Neuronal stem cell (in vitro differentiated cells): Measurements from ENCODE around the gene ACSF3.
A peak's percentile ranks its signal among the peaks of the same experiment; 100 is the strongest.

Source experiments
- DNase-seq: peaks from one replicate; pipeline ENCODE4 v3.0.0-alpha.2; 2013; ENCODE audit warnings: low spot score
- H2AFZ ChIP-seq: one replicate; pipeline ENCODE4 v1.6.1; 2013; ENCODE audit warnings: mild to moderate bottlenecking, low read length, inconsistent platforms
- H2AK5ac ChIP-seq: 2 replicates; pipeline ENCODE4 v1.6.1; 2013; ENCODE audit warnings: low read depth, mild to moderate bottlenecking, inconsistent platforms, low read length, moderate library complexity, mixed read lengths
- H2BK120ac ChIP-seq: 2 replicates; pipeline ENCODE4 v1.6.1; 2013; ENCODE audit warnings: low read depth, mild to moderate bottlenecking, inconsistent platforms, low read length, moderate library complexity, mixed read lengths
- H2BK12ac ChIP-seq: one replicate; pipeline ENCODE4 v1.6.1; 2013; ENCODE audit warnings: low read length, inconsistent platforms
- H2BK15ac ChIP-seq: 2 replicates; pipeline ENCODE4 v1.6.1; 2013; ENCODE audit warnings: mild to moderate bottlenecking, low read length, inconsistent platforms, mixed read lengths
- H2BK5ac ChIP-seq: one replicate; pipeline ENCODE4 v1.6.1; 2013; ENCODE audit warnings: inconsistent platforms, mild to moderate bottlenecking, low read length, moderate library complexity
- H3K14ac ChIP-seq: one replicate; pipeline ENCODE4 v1.6.1; 2013; ENCODE audit warnings: low read length, inconsistent platforms
- H3K18ac ChIP-seq: 2 replicates; pipeline ENCODE4 v1.6.1; 2013; ENCODE audit warnings: low read length, inconsistent platforms
- H3K23ac ChIP-seq: 2 replicates; pipeline ENCODE4 v1.6.1; 2013; ENCODE audit warnings: low read depth, mild to moderate bottlenecking, mixed read lengths, low read length, inconsistent platforms; ENCODE audit not compliant: poor library complexity
- H3K27ac ChIP-seq: replicated peaks from 3 replicates; pipeline ENCODE4 v1.5.1; 2013; ENCODE audit warnings: low read length, inconsistent platforms
- H3K27me3 ChIP-seq, 3 experiments: 2 replicates each; pipeline ENCODE4 v1.6.1; 2013; ENCODE audit warnings: low read length in 3 of 3, mild to moderate bottlenecking in 2 of 3, inconsistent platforms in 1 of 3, low read depth in 1 of 3, mixed read lengths in 1 of 3, moderate library complexity in 1 of 3; ENCODE audit not compliant: control insufficient read depth in 3 of 3, insufficient read depth in 3 of 3
- H3K36me3 ChIP-seq, 2 donors: replicated peaks in 1 of 2; 2 replicates each; pipeline ENCODE4 v1.6.1; 2013; ENCODE audit warnings: low read length in 2 of 2; ENCODE audit not compliant: control insufficient read depth in 2 of 2, insufficient read depth in 2 of 2
- H3K4ac ChIP-seq: 2 replicates; pipeline ENCODE4 v1.6.1; 2013; ENCODE audit warnings: inconsistent platforms, mild to moderate bottlenecking, low read length, moderate library complexity
- H3K4me1 ChIP-seq, 2 donors: 1 replicate in 1 of 2; 2 replicates in 1 of 2; pipeline ENCODE4 v1.6.1; 2013; ENCODE audit warnings: low read length in 2 of 2, low read depth in 1 of 2; ENCODE audit not compliant: control insufficient read depth in 2 of 2, insufficient read depth in 1 of 2
- H3K4me2 ChIP-seq: one replicate; pipeline ENCODE4 v1.6.1; 2013; ENCODE audit warnings: mild to moderate bottlenecking, low read length, inconsistent platforms; ENCODE audit not compliant: insufficient read depth, poor library complexity, severe bottlenecking
- H3K4me3 ChIP-seq, 2 donors: 2 replicates each; pipeline ENCODE4 v1.5.1; 2013; ENCODE audit warnings: low read length in 2 of 2, mild to moderate bottlenecking in 2 of 2, inconsistent platforms in 1 of 2, moderate library complexity in 1 of 2
- H3K79me1 ChIP-seq: one replicate; pipeline ENCODE4 v1.6.1; 2013; ENCODE audit warnings: low read depth, mild to moderate bottlenecking, inconsistent platforms, low read length, moderate library complexity
- H3K9ac ChIP-seq: one replicate; pipeline ENCODE4 v1.6.1; 2013; ENCODE audit warnings: mild to moderate bottlenecking, low read depth, low read length, inconsistent platforms; ENCODE audit not compliant: poor library complexity
- H3K9me3 ChIP-seq, 2 donors: replicated peaks in 1 of 2; 2 replicates each; pipeline versions ENCODE3 to v1.6.1; 2013; ENCODE audit warnings: low read length in 2 of 2, mild to moderate bottlenecking in 2 of 2, inconsistent platforms in 1 of 2, low read depth in 1 of 2, mixed read lengths in 1 of 2, moderate library complexity in 1 of 2; ENCODE audit not compliant: control insufficient read depth in 2 of 2, insufficient read depth in 1 of 2
- H4K8ac ChIP-seq: one replicate; pipeline ENCODE4 v1.6.1; 2013; ENCODE audit warnings: low read depth, mild to moderate bottlenecking, inconsistent platforms, low read length, moderate library complexity
- H4K91ac ChIP-seq: one replicate; pipeline ENCODE4 v1.6.1; 2013; ENCODE audit warnings: low read length, low read depth, mild to moderate bottlenecking, inconsistent platforms; ENCODE audit not compliant: poor library complexity
- WGBS, 2 donors: extraction: QIAGEN DNeasy Blood & Tissue Kit; methylation state at CpG; one replicate each; pipeline ENCODE4 v1.1.7; 2013; ENCODE audit warnings: missing lambda C conversion rate in 2 of 2, mixed read lengths in 1 of 2; ENCODE audit not compliant: insufficient read length in 2 of 2, insufficient replicate concordance in 1 of 2; ENCODE audit errors: extremely low coverage in 2 of 2; 5-methylcytosine and 5-hydroxymethylcytosine counted together

Gene ACSF3

GRCh38 chr16:89154390-89155183 lies 60.9 kb downstream of the ACSF3 start:
- Histone ChIP-seq H2BK120ac (no peak overlapping the region), H2AK5ac (no peak overlapping the region), H3K14ac (no peak overlapping the region), H3K18ac (no peak overlapping the region), H3K9ac (no peak overlapping the region), H3K36me3 (peaks cover 3 to 20% of the 10 kb centered on the region in 2 donors), H2BK15ac (no peak overlapping the region), H2BK5ac (no peak overlapping the region), H3K4me1 (no peaks in the 10 kb centered on the region), H3K4me2 (no peak overlapping the region), H4K91ac (peak overlapping the region; percentile 2), H2AFZ (no peak overlapping the region), H3K9me3 (peaks cover 6 to 11% of the 10 kb centered on the region in 2 donors), H4K8ac (peak overlapping the region; percentile 23), H3K79me1 (no peaks in the 10 kb centered on the region), H3K27ac (no peak overlapping the region), H3K4me3 (no peak overlapping the region), H2BK12ac (no peak overlapping the region), H3K23ac (no peak overlapping the region), H3K4ac (no peak overlapping the region), H3K27me3 (peaks cover 0 to 2% (median 0%) of the 10 kb centered on the region in 3 experiments)
- no CpG with 5 or more reads among the region's 24 CpGs for WGBS, 2 donors
- DNase-seq = no peak

GRCh38 chr16:89155184-89155679 lies 61.6 kb downstream of the ACSF3 start:
- Histone ChIP-seq H2AK5ac (no peak overlapping the region), H3K27ac (no peak overlapping the region), H3K4me2 (no peak overlapping the region), H4K91ac (peak overlapping the region; percentile 2), H4K8ac (no peak overlapping the region), H3K9me3 (peaks cover 0 to 10% of the 10 kb centered on the region in 2 donors), H3K79me1 (no peaks in the 10 kb centered on the region), H3K36me3 (peaks cover 3 to 14% of the 10 kb centered on the region in 2 donors), H3K9ac (peak overlapping the region; percentile 39), H3K4me1 (no peaks in the 10 kb centered on the region), H2BK120ac (no peak overlapping the region), H2BK15ac (no peak overlapping the region), H3K14ac (no peak overlapping the region), H3K18ac (peak overlapping the region; percentile 67), H3K4ac (no peak overlapping the region), H3K4me3 (no peak overlapping the region), H3K23ac (peak overlapping the region; percentile 95), H2BK5ac (no peak overlapping the region), H2AFZ (no peak overlapping the region), H3K27me3 (peaks cover 0 to 2% (median 0%) of the 10 kb centered on the region in 3 experiments), H2BK12ac (peak overlapping the region; percentile 52)
- no CpG with 5 or more reads among the region's 19 CpGs for WGBS, 2 donors
- no peak for DNase-seq

GRCh38 chr16:89155851-89156739 lies 62.4 kb downstream of the ACSF3 start:
- Histone ChIP-seq H3K9ac (peak overlapping the region; percentile 30), H3K9me3 (peaks cover 0 to 9% of the 10 kb centered on the region in 2 donors), H4K91ac (no peak overlapping the region), H2BK12ac (peak overlapping the region; percentile 41), H3K4me3 (no peak overlapping the region), H3K14ac (no peak overlapping the region), H3K27me3 (peaks cover 0 to 2% (median 0%) of the 10 kb centered on the region in 3 experiments), H3K4me2 (no peak overlapping the region), H4K8ac (no peak overlapping the region), H3K36me3 (peaks cover 2 to 7% of the 10 kb centered on the region in 2 donors), H3K23ac (peak overlapping the region; percentile 31), H3K79me1 (no peaks in the 10 kb centered on the region), H3K27ac (no peak overlapping the region), H2BK5ac (peak overlapping the region; percentile 82), H2AK5ac (peak overlapping the region; percentile 56), H2BK15ac (no peak overlapping the region), H3K4ac (no peak overlapping the region), H3K18ac (peak overlapping the region; percentile 25), H2AFZ (no peak overlapping the region), H2BK120ac (no peak overlapping the region), H3K4me1 (no peaks in the 10 kb centered on the region)
- DNase-seq = no peak
- WGBS, 2 donors = no CpG with 5 or more reads among the region's 24 CpGs
